H9 (cell line): ENCODE data around the gene LPGAT1. TPM values are rescaled to one million over a fixed set of nuclear protein-coding genes. Genes with fewer than 3 reads are reported as not detected.
"Not testable (repeated sequence)": the region's sequence is repeated elsewhere in the genome, so short reads cannot be mapped to it uniquely, and the experiment has no call there.

Source experiments
- DNase-seq: peaks from one replicate; pipeline ENCODE4 v3.0.0-alpha.2; 2017
- H2AFZ ChIP-seq: one replicate; pipeline ENCODE4 v1.6.1; 2013; ENCODE audit warnings: mild to moderate bottlenecking, low read length, control low read depth, moderate library complexity
- H2AK5ac ChIP-seq: 2 replicates; pipeline ENCODE4 v1.6.1; 2013; ENCODE audit warnings: low read length, control low read depth, mixed read lengths; ENCODE audit not compliant: insufficient read length
- H2BK120ac ChIP-seq: one replicate; pipeline ENCODE4 v1.6.1; 2013; ENCODE audit warnings: low read depth, mild to moderate bottlenecking, low read length, control low read depth, inconsistent platforms; ENCODE audit not compliant: poor library complexity, severe bottlenecking
- H2BK12ac ChIP-seq: 2 replicates; pipeline ENCODE4 v1.6.1; 2013; ENCODE audit warnings: low read length, control low read depth, mixed read lengths, low read depth; ENCODE audit not compliant: insufficient read length
- H2BK15ac ChIP-seq: 2 replicates; pipeline ENCODE4 v1.6.1; 2013; ENCODE audit warnings: low read depth, low read length, control low read depth
- H2BK20ac ChIP-seq: one replicate; pipeline ENCODE4 v1.6.1; 2013; ENCODE audit warnings: low read depth, mild to moderate bottlenecking, low read length, control low read depth, inconsistent platforms; ENCODE audit not compliant: poor library complexity, severe bottlenecking
- H2BK5ac ChIP-seq: 2 replicates; pipeline ENCODE4 v1.6.1; 2013; ENCODE audit warnings: low read length, control low read depth, mixed read lengths; ENCODE audit not compliant: insufficient read length
- H3K14ac ChIP-seq: 2 replicates; pipeline ENCODE4 v1.6.1; 2013; ENCODE audit warnings: low read length, control low read depth; ENCODE audit not compliant: insufficient read depth
- H3K18ac ChIP-seq: 2 replicates; pipeline ENCODE4 v1.6.1; 2013; ENCODE audit warnings: low read depth, mild to moderate bottlenecking, mixed read lengths, low read length, control low read depth; ENCODE audit not compliant: insufficient read length
- H3K23ac ChIP-seq: 2 replicates; pipeline ENCODE4 v1.6.1; 2013; ENCODE audit warnings: low read length, control low read depth, mixed read lengths, low read depth; ENCODE audit not compliant: insufficient read length
- H3K23me2 ChIP-seq: 2 replicates; pipeline ENCODE4 v1.6.1; 2013; ENCODE audit warnings: low read depth, mild to moderate bottlenecking, mixed read lengths, low read length, control low read depth; ENCODE audit not compliant: insufficient read length, poor library complexity, severe bottlenecking
- H3K27ac ChIP-seq: 2 replicates; pipeline ENCODE4 v1.5.1; 2013; ENCODE audit warnings: low read length, control low read depth, mixed read lengths, low read depth; ENCODE audit not compliant: insufficient read length
- H3K27me3 ChIP-seq: 2 replicates; pipeline ENCODE4 v1.6.1; 2013; ENCODE audit warnings: low read length, control low read depth, inconsistent platforms; ENCODE audit not compliant: insufficient read depth
- H3K4ac ChIP-seq: 2 replicates; pipeline ENCODE4 v1.6.1; 2013; ENCODE audit warnings: low read depth, mild to moderate bottlenecking, control low read depth, inconsistent platforms, low read length, moderate library complexity
- H3K4me1 ChIP-seq: 2 replicates; pipeline ENCODE4 v1.6.1; 2013; ENCODE audit warnings: low read length, control low read depth, inconsistent platforms; ENCODE audit not compliant: insufficient read depth
- H3K4me2 ChIP-seq: 2 replicates; pipeline ENCODE4 v1.6.1; 2013; ENCODE audit warnings: low read length, control low read depth, mixed read lengths; ENCODE audit not compliant: insufficient read length, insufficient read depth
- H3K56ac ChIP-seq: 2 replicates; pipeline ENCODE4 v1.6.1; 2013; ENCODE audit warnings: low read depth, mild to moderate bottlenecking, mixed read lengths, low read length, control low read depth; ENCODE audit not compliant: insufficient read length
- H3K79me1 ChIP-seq: 2 replicates; pipeline ENCODE4 v1.6.1; 2013; ENCODE audit warnings: low read depth, mild to moderate bottlenecking, moderate library complexity, low read length, control low read depth, inconsistent platforms; ENCODE audit not compliant: insufficient read depth, poor library complexity, severe bottlenecking
- H3K79me2 ChIP-seq: 2 replicates; pipeline ENCODE4 v1.6.1; 2013; ENCODE audit warnings: low read length, control low read depth, inconsistent platforms; ENCODE audit not compliant: insufficient read depth
- H3K9ac ChIP-seq: 2 replicates; pipeline ENCODE4 v1.6.1; 2013; ENCODE audit warnings: low read length, control low read depth, mixed read lengths; ENCODE audit not compliant: insufficient read length; ENCODE audit errors: extremely low read depth
- H3K9me3 ChIP-seq: one replicate; pipeline ENCODE4 v1.6.1; 2013; ENCODE audit warnings: low read depth, low read length, inconsistent platforms; ENCODE audit not compliant: control insufficient read depth
- H3T11ph ChIP-seq: one replicate; pipeline ENCODE4 v1.6.1; 2013; ENCODE audit warnings: mild to moderate bottlenecking, low read length, control low read depth, inconsistent platforms
- H4K20me1 ChIP-seq: one replicate; pipeline ENCODE4 v1.6.1; 2013; ENCODE audit not compliant: control insufficient read depth, insufficient read length, insufficient read depth
- H4K5ac ChIP-seq: 2 replicates; pipeline ENCODE4 v1.6.1; 2013; ENCODE audit warnings: low read depth, mild to moderate bottlenecking, mixed read lengths, low read length, control low read depth; ENCODE audit not compliant: insufficient read length
- H4K8ac ChIP-seq: replicated peaks from 2 replicates; pipeline ENCODE4 v1.6.1; 2013; ENCODE audit warnings: low read length, control low read depth, mixed read lengths, low read depth; ENCODE audit not compliant: insufficient read length
- H4K91ac ChIP-seq: 2 replicates; pipeline ENCODE4 v1.6.1; 2013; ENCODE audit warnings: low read depth, mild to moderate bottlenecking, moderate library complexity, mixed read lengths, low read length, control low read depth; ENCODE audit not compliant: insufficient read length
- H3K27ac Mint-ChIP-seq, 3 experiments: 2 replicates in 2 of 3; 3 replicates in 1 of 3; pipeline ENCODE4 v1.8.0; 2020 to 2021; ENCODE audit warnings: mixed read lengths in 3 of 3, mild to moderate bottlenecking in 1 of 3, moderate library complexity in 1 of 3
- H3K27me3 Mint-ChIP-seq: 2 replicates; pipeline ENCODE4 v1.8.0; 2021; ENCODE audit warnings: low read depth, mild to moderate bottlenecking, moderate library complexity, mixed read lengths
- H3K36me3 Mint-ChIP-seq, 3 experiments: 2 replicates in 2 of 3; 3 replicates in 1 of 3; pipeline ENCODE4 v1.8.0; 2020 to 2021; ENCODE audit warnings: low read depth in 3 of 3, mixed read lengths in 3 of 3; ENCODE audit not compliant: insufficient read depth in 1 of 3
- H3K4me1 Mint-ChIP-seq, 2 experiments: 2 replicates each; pipeline ENCODE4 v1.8.0; 2020; ENCODE audit warnings: mixed read lengths in 2 of 2
- H3K4me3 Mint-ChIP-seq, 2 experiments: 2 replicates in 1 of 2; 3 replicates in 1 of 2; pipeline ENCODE4 v1.8.0; 2020 to 2021; ENCODE audit warnings: mild to moderate bottlenecking in 2 of 2, mixed read lengths in 2 of 2, moderate library complexity in 1 of 2
- H3K9me3 Mint-ChIP-seq, 2 experiments: 2 replicates in 1 of 2; 3 replicates in 1 of 2; pipeline ENCODE4 v1.8.0; 2020; ENCODE audit warnings: mild to moderate bottlenecking in 2 of 2, mixed read lengths in 2 of 2, moderate library complexity in 1 of 2
- CTCF ChIP-seq: fragments of 200-600 bp; sonication (generic); conservative IDR thresholded peaks from 3 replicates; pipeline ENCODE4 v1.8.0; 2021; ENCODE audit warnings: antibody characterized with exemption, mild to moderate bottlenecking
- WGBS: extraction: QIAGEN DNeasy Blood & Tissue Kit; methylation state at CpG from one replicate; pipeline ENCODE4 v1.1.7; 2013; ENCODE audit warnings: missing lambda C conversion rate, low lambda C conversion rate, mixed read lengths; ENCODE audit not compliant: insufficient read length; ENCODE audit errors: extremely low coverage; 5-methylcytosine and 5-hydroxymethylcytosine counted together
- total RNA-seq: library from RNA; stranded (reverse); gene quantifications from 2 replicates; pipeline ENCODE4 v1.2.1, GENCODE V29; 2021

The LPGAT1 gene
- total RNA-seq, 1 experiment from 2014 or later, result 12.2 TPM

- Histone ChIP-seq H3K23me2 (peaks cover 11% of the 10 kb centered on the region), H3K27me3 (no peaks in the 10 kb centered on the region), H3K27ac (no peak overlapping the region), H3K79me2 (no peaks in the 10 kb centered on the region), H3K79me1 (no peaks in the 10 kb centered on the region), H3K9me3 (no peaks in the 10 kb centered on the region), H2AK5ac (no peak overlapping the region), H3K56ac (no peak overlapping the region), H3K23ac (no peak overlapping the region), H3T11ph (no peak overlapping the region), H3K9ac (no peak overlapping the region), H4K8ac (no peak overlapping the region), H2BK12ac (no peak overlapping the region), H2BK20ac (no peak overlapping the region), H4K5ac (no peak overlapping the region), H2AFZ (no peak overlapping the region), H3K18ac (no peak overlapping the region), H3K4ac (no peak overlapping the region), H3K4me2 (no peak overlapping the region), H2BK15ac (no peak overlapping the region), H4K20me1 (no peaks in the 10 kb centered on the region), H3K4me1 (no peaks in the 10 kb centered on the region), H3K14ac (no peak overlapping the region), H2BK5ac (no peak overlapping the region), H4K91ac (no peak overlapping the region), H2BK120ac (no peak overlapping the region)
- Mint-ChIP-seq H3K4me3 (no peak overlapping the region), H3K4me1 (peaks cover 4 to 5% of the 10 kb centered on the region in 2 experiments; a peak in 3 of 4 replicates), H3K9me3 (peaks cover 0 to 2% of the 10 kb centered on the region in 2 experiments; a peak in 1 of 5 replicates), H3K27me3 (peaks cover 16% of the 10 kb centered on the region), H3K27ac (no peak overlapping the region; a peak in 1 of 7 replicates), H3K36me3 (no peaks in the 10 kb centered on the region; a peak in 1 of 7 replicates)
- no peak for TF ChIP-seq CTCF
- WGBS, result no CpG with 5 or more reads among the region's 10 CpGs
- no peak for DNase-seq
These were observed 135.3 kb downstream of the LPGAT1 start for GRCh38 chr1:211695135-211695816.

- not testable (repeated sequence) for H3K9ac ChIP-seq, H4K8ac ChIP-seq, H3K4ac ChIP-seq, H2AK5ac ChIP-seq, H3T11ph ChIP-seq, H2BK5ac ChIP-seq, H3K4me1 ChIP-seq, H3K27me3 ChIP-seq, H3K4me2 ChIP-seq, H3K56ac ChIP-seq, H4K20me1 ChIP-seq, H3K9me3 Mint-ChIP-seq, H3K14ac ChIP-seq, H2BK120ac ChIP-seq, H2AFZ ChIP-seq, H3K9me3 ChIP-seq, H2BK12ac ChIP-seq, H3K23me2 ChIP-seq, H3K27ac Mint-ChIP-seq, H4K91ac ChIP-seq, H3K4me1 Mint-ChIP-seq, DNase-seq, H3K18ac ChIP-seq, H3K27ac ChIP-seq, H2BK20ac ChIP-seq, H3K27me3 Mint-ChIP-seq, H3K79me1 ChIP-seq, H3K36me3 Mint-ChIP-seq, H2BK15ac ChIP-seq, H3K23ac ChIP-seq, H4K5ac ChIP-seq, H3K79me2 ChIP-seq, H3K4me3 Mint-ChIP-seq
- no CpG with 5 or more reads among the region's 5 CpGs for WGBS
These were observed 136.7 kb downstream of the LPGAT1 start for GRCh38 chr1:211693911-211694310.
